ENCODE measurements around the gene PEAK3. TPM values are rescaled to one million over a fixed set of nuclear protein-coding genes. Genes with fewer than 3 reads are reported as not detected.

PEAK3 gene
- total RNA-seq, 1 experiment from 2014 or later: not detected

GRCh38 chr19:2260341-2260805 is 21.6 kb downstream of the PEAK3 start:
- DNase-seq (ENCODE audit: low read depth, low spot score): no peak
- in situ Hi-C loops (cut with HindIII; ENCODE audit: low pct_unique_long_range_greater_than_20kb, low sequenced_read_pairs): no loop called here

- in situ Hi-C loops (cut with HindIII; ENCODE audit: low pct_unique_long_range_greater_than_20kb, low sequenced_read_pairs): no loop called here
- DNase-seq (ENCODE audit: low read depth, low spot score): no peak
Observed at GRCh38 chr19:2259336-2259735, 22.6 kb downstream of the PEAK3 start.

- in situ Hi-C loops (cut with HindIII; ENCODE audit: low pct_unique_long_range_greater_than_20kb, low sequenced_read_pairs): no loop called here
Observed at GRCh38 chr19:2255982-2256685, 25.8 kb downstream of the PEAK3 start, which contains the start of gene JSRP1. TSS of gene JSRP1 (minus strand) at chr19:2256417. CDS start at chr19:2255314, 1,103 bp downstream.

GRCh38 chr19:2255112-2255845 is 26.7 kb downstream of the PEAK3 start:
- DNase-seq (ENCODE audit: low read depth, low spot score): no peak

More at GRCh38 chr19:2255982-2256685, 25.8 kb downstream of the PEAK3 start, which contains the start of gene JSRP1:
- no peak for DNase-seq (ENCODE audit: low read depth, low spot score)

DNA sequence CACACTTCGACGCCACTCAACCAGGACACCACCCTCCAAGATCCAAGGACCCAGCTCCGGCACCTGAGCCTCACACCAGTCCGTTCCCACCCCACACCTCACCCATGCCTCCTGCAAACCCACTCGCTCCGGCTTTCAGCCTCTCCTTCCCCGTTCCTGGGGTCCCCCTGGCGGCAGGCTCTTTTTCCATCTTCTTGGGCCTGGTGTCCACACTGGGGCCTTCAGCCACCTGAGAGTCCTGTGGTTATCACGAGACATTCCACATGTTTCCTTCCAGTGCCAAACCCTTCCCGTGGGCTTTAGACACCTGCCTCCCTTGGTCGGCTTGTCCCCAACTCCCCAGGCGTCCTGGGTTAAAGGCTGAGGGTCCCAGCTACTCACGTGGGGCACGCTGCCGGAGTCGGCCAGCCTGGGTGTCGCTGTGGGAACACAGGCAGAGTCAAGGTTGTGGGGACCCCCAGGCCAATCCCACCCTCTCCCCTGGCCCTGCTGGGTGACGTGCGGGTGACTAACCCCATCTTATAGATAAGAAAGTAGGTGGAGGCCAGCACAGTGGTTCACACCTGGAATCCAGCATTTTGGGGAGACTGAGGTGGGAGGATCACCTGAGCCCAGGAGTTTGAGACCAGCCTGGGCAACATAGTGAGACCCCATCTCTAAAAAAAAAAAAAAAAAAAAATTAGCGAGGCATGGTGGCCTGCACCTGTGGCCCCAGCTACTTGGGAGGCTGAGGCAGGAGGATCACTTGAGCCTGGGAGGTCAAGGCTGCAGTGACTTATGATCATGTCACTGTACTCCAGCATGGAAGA is 27.7 kb downstream of the PEAK3 start:
- in situ Hi-C loops (cut with HindIII; ENCODE audit: low pct_unique_long_range_greater_than_20kb, low sequenced_read_pairs): no loop called here
- DNase-seq (ENCODE audit: low read depth, low spot score): peak; percentile 45

More at GRCh38 chr19:2255112-2255845, 26.7 kb downstream of the PEAK3 start:
- in situ Hi-C loops (cut with HindIII; ENCODE audit: low pct_unique_long_range_greater_than_20kb, low sequenced_read_pairs): no loop called here

GRCh38 chr19:2253106-2254063 is 28.6 kb downstream of the PEAK3 start:
- DNase-seq (ENCODE audit: low read depth, low spot score): no peak
- in situ Hi-C loops (cut with HindIII; ENCODE audit: low pct_unique_long_range_greater_than_20kb, low sequenced_read_pairs): no loop called here

DNA sequence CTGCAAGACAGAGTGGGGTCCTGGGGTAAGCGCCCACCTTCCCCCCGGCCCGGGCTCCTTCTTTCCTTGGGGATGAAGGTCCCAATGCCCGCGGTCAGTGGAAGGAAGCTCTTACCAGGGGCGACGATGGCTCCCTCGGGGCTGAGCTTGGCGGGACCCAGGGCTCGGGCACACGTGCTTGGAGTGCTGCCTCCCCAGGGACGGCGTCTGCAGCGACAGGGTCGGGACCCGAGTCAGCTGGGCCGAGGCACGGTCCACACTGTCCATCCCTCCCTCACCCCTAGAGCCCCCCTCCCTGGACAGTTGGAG is 29.2 kb downstream of the PEAK3 start:
- no peak for DNase-seq (ENCODE audit: low read depth, low spot score)
- in situ Hi-C loops (cut with HindIII; ENCODE audit: low pct_unique_long_range_greater_than_20kb, low sequenced_read_pairs): no loop called here

- no peak for DNase-seq (ENCODE audit: low read depth, low spot score)
- in situ Hi-C loops (cut with HindIII; ENCODE audit: low pct_unique_long_range_greater_than_20kb, low sequenced_read_pairs): no loop called here
Observed at GRCh38 chr19:2252055-2252796, 29.7 kb downstream of the PEAK3 start.

DNA sequence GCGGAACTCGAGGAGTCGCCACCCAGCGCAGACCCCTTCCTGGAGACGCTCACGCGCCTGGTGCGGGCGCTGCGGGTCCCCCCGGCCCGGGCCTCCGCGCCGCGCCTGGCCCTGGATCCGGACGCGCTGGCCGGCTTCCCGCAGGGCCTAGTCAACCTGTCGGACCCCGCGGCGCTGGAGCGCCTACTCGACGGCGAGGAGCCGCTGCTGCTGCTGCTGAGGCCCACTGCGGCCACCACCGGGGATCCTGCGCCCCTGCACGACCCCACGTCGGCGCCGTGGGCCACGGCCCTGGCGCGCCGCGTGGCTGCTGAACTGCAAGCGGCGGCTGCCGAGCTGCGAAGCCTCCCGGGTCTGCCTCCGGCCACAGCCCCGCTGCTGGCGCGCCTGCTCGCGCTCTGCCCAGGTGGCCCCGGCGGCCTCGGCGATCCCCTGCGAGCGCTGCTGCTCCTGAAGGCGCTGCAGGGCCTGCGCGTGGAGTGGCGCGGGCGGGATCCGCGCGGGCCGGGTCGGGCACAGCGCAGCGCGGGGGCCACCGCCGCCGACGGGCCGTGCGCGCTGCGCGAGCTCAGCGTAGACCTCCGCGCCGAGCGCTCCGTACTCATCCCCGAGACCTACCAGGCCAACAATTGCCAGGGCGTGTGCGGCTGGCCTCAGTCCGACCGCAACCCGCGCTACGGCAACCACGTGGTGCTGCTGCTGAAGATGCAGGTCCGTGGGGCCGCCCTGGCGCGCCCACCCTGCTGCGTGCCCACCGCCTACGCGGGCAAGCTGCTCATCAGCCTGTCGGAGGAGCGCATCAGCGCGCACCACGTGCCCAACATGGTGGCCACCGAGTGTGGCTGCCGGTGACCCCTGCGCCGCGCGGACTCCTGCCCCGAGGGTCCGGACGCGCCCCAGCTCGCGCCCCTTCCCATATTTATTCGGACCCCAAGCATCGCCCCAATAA is 30.6 kb downstream of the PEAK3 start:
- in situ Hi-C loops (cut with HindIII; ENCODE audit: low pct_unique_long_range_greater_than_20kb, low sequenced_read_pairs): no loop called here
- DNase-seq (ENCODE audit: low read depth, low spot score): no peak

GRCh38 chr19:2250766-2251105 is 31.2 kb downstream of the PEAK3 start:
- DNase-seq (ENCODE audit: low read depth, low spot score): no peak
- in situ Hi-C loops (cut with HindIII; ENCODE audit: low pct_unique_long_range_greater_than_20kb, low sequenced_read_pairs): no loop called here

DNA sequence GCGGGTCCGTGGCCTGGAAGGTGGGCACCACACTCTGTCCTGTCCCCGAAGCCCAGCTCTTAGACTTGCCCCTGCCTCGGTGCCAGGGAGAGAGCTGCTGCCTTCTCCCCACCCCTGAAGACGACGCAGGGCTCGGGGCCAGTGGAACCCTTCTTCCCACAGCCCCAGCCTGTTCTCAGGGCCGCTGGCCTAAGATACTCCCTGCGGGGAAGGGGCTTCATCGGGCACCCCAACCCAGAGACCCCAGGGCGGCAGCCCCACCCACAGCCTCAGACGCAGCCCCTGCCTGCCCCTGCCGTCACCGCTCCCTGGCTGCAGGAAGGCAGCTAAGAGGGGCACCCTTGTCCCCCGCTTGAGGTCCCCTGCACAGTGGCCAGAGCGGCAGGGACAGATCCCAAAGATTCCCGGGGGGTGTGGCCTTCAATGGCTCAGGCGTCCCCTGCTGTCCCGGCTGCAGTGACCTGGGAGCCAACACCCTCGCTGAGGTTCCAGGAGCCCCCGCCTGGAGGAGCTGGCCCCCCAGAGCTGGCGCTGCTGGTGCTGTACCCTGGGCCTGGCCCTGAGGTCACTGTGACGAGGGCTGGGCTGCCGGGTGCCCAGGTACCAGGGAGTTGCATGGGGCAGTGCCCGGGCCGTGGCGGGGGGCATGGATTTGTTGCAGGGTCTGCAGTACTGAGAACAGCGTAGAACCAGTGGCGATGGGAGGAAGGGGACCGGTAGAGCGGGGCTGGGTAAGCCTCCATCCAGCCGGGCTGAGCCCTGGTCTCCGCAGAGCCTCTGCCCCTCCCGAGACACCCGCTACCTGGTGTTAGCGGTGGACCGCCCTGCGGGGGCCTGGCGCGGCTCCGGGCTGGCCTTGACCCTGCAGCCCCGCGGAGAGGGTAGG is 31.9 kb downstream of the PEAK3 start:
- in situ Hi-C loops (cut with HindIII; ENCODE audit: low pct_unique_long_range_greater_than_20kb, low sequenced_read_pairs): no loop called here
- DNase-seq (ENCODE audit: low read depth, low spot score): no peak

DNA sequence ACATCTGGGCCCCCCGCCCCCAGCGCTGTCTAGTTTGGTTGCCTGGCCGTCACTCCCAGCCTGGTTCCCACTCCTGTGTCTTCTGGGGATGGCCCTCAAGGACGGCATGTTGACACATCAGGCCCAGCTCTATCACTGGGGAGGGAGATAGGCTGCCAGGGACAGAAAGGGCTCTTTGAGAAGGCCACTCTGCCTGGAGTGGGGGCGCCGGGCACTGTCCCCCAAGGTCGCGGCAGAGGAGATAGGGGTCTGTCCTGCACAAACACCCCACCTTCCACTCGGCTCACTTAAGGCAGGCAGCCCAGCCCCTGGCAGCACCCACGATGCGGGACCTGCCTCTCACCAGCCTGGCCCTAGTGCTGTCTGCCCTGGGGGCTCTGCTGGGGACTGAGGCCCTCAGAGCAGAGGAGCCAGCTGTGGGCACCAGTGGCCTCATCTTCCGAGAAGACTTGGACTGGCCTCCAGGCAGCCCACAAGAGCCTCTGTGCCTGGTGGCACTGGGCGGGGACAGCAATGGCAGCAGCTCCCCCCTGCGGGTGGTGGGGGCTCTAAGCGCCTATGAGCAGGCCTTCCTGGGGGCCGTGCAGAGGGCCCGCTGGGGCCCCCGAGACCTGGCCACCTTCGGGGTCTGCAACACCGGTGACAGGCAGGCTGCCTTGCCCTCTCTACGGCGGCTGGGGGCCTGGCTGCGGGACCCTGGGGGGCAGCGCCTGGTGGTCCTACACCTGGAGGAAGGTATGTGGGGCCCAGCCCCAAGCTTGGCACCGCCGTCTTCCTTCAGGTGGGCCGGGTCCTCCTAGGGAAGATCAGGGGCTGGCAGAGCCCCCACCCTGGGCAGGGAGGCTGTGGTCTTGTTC is 32.7 kb downstream of the PEAK3 start, which contains the start of gene AMH:
Gene AMH, plus strand, starts transcription at position 314 of the 857 bp plus-strand sequence. Its CDS starts 10 bp downstream, at position 324.
- in situ Hi-C loops (cut with HindIII; ENCODE audit: low pct_unique_long_range_greater_than_20kb, low sequenced_read_pairs): no loop called here
- no peak for DNase-seq (ENCODE audit: low read depth, low spot score)

GRCh38 chr19:2248136-2249009 is 33.6 kb downstream of the PEAK3 start:
- no peak for DNase-seq (ENCODE audit: low read depth, low spot score)
- in situ Hi-C loops (cut with HindIII; ENCODE audit: low pct_unique_long_range_greater_than_20kb, low sequenced_read_pairs): no loop called here

Data from SK-MEL-5 (cell line).